ENCODE measurements around the gene TYMP.

- no peak for TF ChIP-seq CTCF (IDR thresholded peaks at IDR 0.05)
- TF ChIP-seq POLR2AphosphoS5 (IDR thresholded peaks at IDR 0.05; ENCODE audit: low read depth, low read length): no peak
- TF ChIP-seq REST (IDR thresholded peaks at IDR 0.05; ENCODE audit: insufficient read depth in 1 of 2, low read depth in 2 of 2, low read length in 1 of 2): no peak
- no peak for TF ChIP-seq TCF7L2 (IDR thresholded peaks at IDR 0.05; ENCODE audit: low read depth, low read length)
- TF ChIP-seq SIN3A (IDR thresholded peaks at IDR 0.05; ENCODE audit: borderline replicate concordance, insufficient read depth, low read depth, low read length): no peak
These were observed 48.4 kb upstream of the TYMP start, which contains the start of gene CPT1B for GRCh38 chr22:50577987-50578775.
